SK-N-SH (cell line): ENCODE results near the gene PLEKHG2. TPM values are rescaled to one million over a fixed set of nuclear protein-coding genes. Genes with fewer than 3 reads are reported as not detected.

Experiments used
- CTCF ChIA-PET: fragments of 300-600, 350-600 bp; formaldehyde crosslinking; extraction: SDS; loops from one replicate; lab custom pipeline; 2021; lab: Yijun Ruan, JAX
- POLR2A ChIA-PET: fragments of 350-600 bp; sonication (Branson Sonifier 250); formaldehyde crosslinking; extraction: SDS; loops from one replicate; lab custom pipeline; 2020; ENCODE audit warnings: antibody characterized with exemption, inconsistent platforms; lab: Yijun Ruan, JAX
- DNase-seq: peaks from one replicate; pipeline ENCODE4 v3.0.0; 2012
- H2AFZ ChIP-seq: fragments of 200-600 bp; sonication (generic); 2 replicates; pipeline ENCODE4 v1.8.1; 2016; ENCODE audit warnings: antibody characterized with exemption, mild to moderate bottlenecking, low read depth
- H3F3A ChIP-seq: fragments of 200-600 bp; sonication (generic); replicated peaks from 2 replicates; pipeline ENCODE3; 2016; ENCODE audit warnings: antibody characterized with exemption, mild to moderate bottlenecking; ENCODE audit not compliant: insufficient read depth
- H3K27ac ChIP-seq, 2 experiments: fragments of 200-500 bp in 1 of 2; fragments of 200-600 bp in 1 of 2; sonication (Bioruptor generic) in 1 of 2; sonication (generic), shearing (Covaris generic) in 1 of 2; 2 replicates each; pipeline versions ENCODE4 v1.5.1 to v1.6.1; 2014 to 2016; ENCODE audit warnings: low read depth in 2 of 2, inconsistent platforms in 1 of 2, low read length in 1 of 2, mild to moderate bottlenecking in 1 of 2, mixed read lengths in 1 of 2
- H3K27me3 ChIP-seq: fragments of 200-600 bp; sonication (generic), shearing (Covaris generic); 2 replicates; pipeline ENCODE4 v1.6.1; 2016; ENCODE audit warnings: mixed run types; ENCODE audit not compliant: insufficient read depth
- H3K36me3 ChIP-seq, 2 experiments: fragments of 200-500 bp in 1 of 2; fragments of 200-600 bp in 1 of 2; sonication (Bioruptor generic) in 1 of 2; sonication (generic) in 1 of 2; replicated peaks in 1 of 2; 2 replicates each; pipeline versions ENCODE3 to v1.5.1; 2014 to 2016; ENCODE audit warnings: low read length in 1 of 2, mild to moderate bottlenecking in 1 of 2; ENCODE audit not compliant: insufficient read depth in 2 of 2, control insufficient read depth in 1 of 2
- H3K4me1 ChIP-seq, 2 experiments: fragments of 200-500 bp in 1 of 2; fragments of 200-600 bp in 1 of 2; sonication (Bioruptor generic) in 1 of 2; sonication (generic), shearing (Covaris generic) in 1 of 2; 2 replicates each; pipeline versions ENCODE4 v1.5.1 to v1.6.1; 2014 to 2016; ENCODE audit warnings: low read depth in 1 of 2, low read length in 1 of 2, mixed run types in 1 of 2; ENCODE audit not compliant: insufficient read depth in 2 of 2, control insufficient read depth in 1 of 2
- H3K4me2 ChIP-seq: fragments of 200-600 bp; sonication (generic), shearing (Covaris generic); 2 replicates; pipeline ENCODE4 v1.6.1; 2017; ENCODE audit warnings: mixed run types
- H3K4me3 ChIP-seq, 2 experiments: fragments of 200-500 bp in 1 of 2; fragments of 200-600 bp in 1 of 2; sonication (Bioruptor generic) in 1 of 2; sonication (generic), shearing (Covaris generic) in 1 of 2; 2 replicates each; pipeline versions ENCODE4 v1.5.1 to v1.8.1; 2014 to 2016; ENCODE audit warnings: low read depth in 2 of 2, inconsistent platforms in 1 of 2, low read length in 1 of 2, mild to moderate bottlenecking in 1 of 2, mixed read lengths in 1 of 2, moderate library complexity in 1 of 2
- H3K79me2 ChIP-seq: fragments of 200-600 bp; sonication (generic); 2 replicates; pipeline ENCODE4 v1.8.1; 2017; ENCODE audit warnings: mild to moderate bottlenecking; ENCODE audit not compliant: insufficient read depth
- H3K9ac ChIP-seq: fragments of 200-600 bp; sonication (generic); 2 replicates; pipeline ENCODE4 v1.6.1; 2017; ENCODE audit warnings: mixed run types
- H3K9me2 ChIP-seq: fragments of 200-600 bp; sonication (generic); 2 replicates; pipeline ENCODE4 v1.6.1; 2017; ENCODE audit warnings: mixed run types
- H3K9me3 ChIP-seq: fragments of 200-600 bp; sonication (generic); 2 replicates; pipeline ENCODE4 v1.6.1; 2017; ENCODE audit warnings: mixed run types, mild to moderate bottlenecking, moderate library complexity
- H4K20me1 ChIP-seq: fragments of 200-600 bp; sonication (generic); 2 replicates; pipeline ENCODE4 v1.6.1; 2017; ENCODE audit warnings: mild to moderate bottlenecking, mixed run types; ENCODE audit not compliant: insufficient read depth
- CHD2 ChIP-seq: fragments of 150-350 bp; IDR thresholded peaks from 2 replicates; pipeline ENCODE4 v1.6.1; 2018; ENCODE audit warnings: low read length; ENCODE audit not compliant: partially characterized antibody
- EZH2phosphoT487 ChIP-seq: fragments of 200-600 bp; sonication (generic); IDR thresholded peaks from 2 replicates; pipeline ENCODE4 v1.6.1; 2017; ENCODE audit warnings: low read depth, mixed run types, mild to moderate bottlenecking, antibody characterized with exemption, moderate library complexity, borderline replicate concordance
- FOSL2 ChIP-seq: IDR thresholded peaks from 2 replicates; pipeline ENCODE4 v1.4.0; 2012; ENCODE audit warnings: low read depth, mild to moderate bottlenecking, moderate library complexity, borderline replicate concordance
- FOXJ3 ChIP-seq: sonication (generic); formaldehyde crosslinking; IDR thresholded peaks from 2 replicates; pipeline ENCODE4 v1.5.1; 2020; ENCODE audit warnings: mild to moderate bottlenecking, missing genetic modification reagents
- GABPA ChIP-seq: IDR thresholded peaks from 2 replicates; pipeline ENCODE4 v1.4.0; 2012; ENCODE audit warnings: low read depth, mild to moderate bottlenecking
- GATA2 ChIP-seq: sonication (generic); formaldehyde crosslinking; IDR thresholded peaks from 2 replicates; pipeline ENCODE4 v1.5.0; 2020; ENCODE audit warnings: mild to moderate bottlenecking, missing genetic modification reagents
- JUND ChIP-seq: IDR thresholded peaks from 2 replicates; pipeline ENCODE4 v1.4.0; 2012
- MEF2A ChIP-seq: IDR thresholded peaks from 2 replicates; pipeline ENCODE4 v1.4.0; 2012; ENCODE audit warnings: low read depth, borderline replicate concordance
- NFIC ChIP-seq: IDR thresholded peaks from 2 replicates; pipeline ENCODE4 v1.4.0; 2012; ENCODE audit warnings: borderline replicate concordance
- POLR2AphosphoS5 ChIP-seq: IDR thresholded peaks from 2 replicates; pipeline ENCODE4 v1.6.1; 2012; ENCODE audit warnings: low read depth, low read length
- RAD21 ChIP-seq: IDR thresholded peaks from 2 replicates; pipeline ENCODE4 v1.6.1; 2012; ENCODE audit warnings: mild to moderate bottlenecking, low read length
- RFX5 ChIP-seq: IDR thresholded peaks from 2 replicates; pipeline ENCODE4 v1.6.1; 2012; ENCODE audit warnings: mild to moderate bottlenecking, improper control_type of control experiment, low read length
- RXRA ChIP-seq: IDR thresholded peaks from 2 replicates; pipeline ENCODE4 v1.4.0; 2012; ENCODE audit warnings: low read depth, mild to moderate bottlenecking, borderline replicate concordance
- SMC3 ChIP-seq: IDR thresholded peaks from 2 replicates; pipeline ENCODE4 v1.6.1; 2012; ENCODE audit warnings: low read depth, low read length, improper control_type of control experiment
- TEAD4 ChIP-seq: IDR thresholded peaks from 2 replicates; pipeline ENCODE4 v1.4.0; 2012; ENCODE audit warnings: mild to moderate bottlenecking, borderline replicate concordance; ENCODE audit not compliant: insufficient read depth
- YY1 ChIP-seq: IDR thresholded peaks from 2 replicates; pipeline ENCODE4 v1.4.0; 2012; ENCODE audit warnings: low read depth, mild to moderate bottlenecking
- WGBS: methylation state at CpG from one replicate; pipeline ENCODE4 v1.1.6; 2017; ENCODE audit warnings: low lambda C conversion rate; 5-methylcytosine and 5-hydroxymethylcytosine counted together
- polyA plus RNA-seq, 3 experiments: library from polyadenylated mRNA; depleted of rRNA; stranded (reverse); fragments of >200 nt; gene quantifications; 2 replicates each; pipeline ENCODE4 v1.2.3, GENCODE V29; 2012
- TF ChIP-seq, protein P1 (sequence below): IDR thresholded peaks from 2 replicates; pipeline ENCODE4 v1.4.0; 2012; ENCODE audit warnings: low read depth, borderline replicate concordance
- TF ChIP-seq, protein P2 (sequence below): IDR thresholded peaks from 2 replicates; pipeline ENCODE4; 2012
- TF ChIP-seq, protein P3 (sequence below): IDR thresholded peaks from 2 replicates; pipeline ENCODE4 v1.6.1; 2012; ENCODE audit warnings: mild to moderate bottlenecking, low read depth, low read length, moderate library complexity
- TF ChIP-seq, protein P4 (sequence below): fragments of 150-350 bp; IDR thresholded peaks from 2 replicates; pipeline ENCODE4 v1.6.1; 2016; ENCODE audit warnings: mild to moderate bottlenecking, low read depth, low read length

Gene PLEKHG2
- polyA plus RNA-seq, 1 of the 3 experiments (the other 2 are of a cell fraction) = 13.6 TPM

DNA sequence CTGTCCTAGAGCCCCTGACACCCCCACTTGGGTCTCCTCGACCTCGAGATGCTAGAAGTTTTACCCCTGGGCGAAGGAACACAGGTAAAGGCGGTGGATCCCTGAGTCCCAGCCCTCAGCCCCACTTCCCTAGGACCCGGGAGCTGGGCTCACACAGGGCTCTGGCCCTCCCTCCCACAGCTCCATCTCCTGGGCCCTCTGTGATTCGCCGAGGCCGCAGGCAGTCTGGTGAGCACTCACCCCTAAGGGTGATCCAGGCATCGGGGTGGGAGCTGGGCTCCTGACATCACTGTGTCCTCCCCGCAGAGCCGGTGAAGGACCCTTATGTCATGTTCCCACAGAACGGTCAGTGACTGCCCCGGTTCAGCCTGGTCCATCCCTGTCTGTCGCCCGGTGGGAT is 8.3 kb downstream of the PLEKHG2 start:
- no peak overlapping the region for H3K4me3 ChIP-seq
- POLR2A ChIA-PET = interaction anchor here (3.0 kb wide), 1 partner anchor 15 kb away, joined by 10 read pairs; the partner anchor contains the start of gene RPS16

More for the DNA sequence above, 8.3 kb downstream of the PLEKHG2 start:
- no peaks in the 10 kb centered on the region; a peak in 1 of 4 replicates for H3K4me1 ChIP-seq
- H3F3A ChIP-seq = peaks cover 12% of the 10 kb centered on the region
- WGBS = 92% methylated on average over 13 of the region's 15 CpGs
- H3K27me3 ChIP-seq = no peaks in the 10 kb centered on the region
- no peak for DNase-seq
- H4K20me1 ChIP-seq = no peaks in the 10 kb centered on the region; the same call in 1 of the 2 replicates
- no peaks in the 10 kb centered on the region for H3K9me2 ChIP-seq
- CTCF ChIA-PET = interaction anchor here (0.7 kb wide), 1 partner anchor 9 kb away, joined by 3 read pairs; no protein-coding TSS in a partner anchor
- H3K9me3 ChIP-seq = no peaks in the 10 kb centered on the region
- H3K36me3 ChIP-seq = peaks cover 18 to 30% of the 10 kb centered on the region in 2 experiments
- no peak overlapping the region for H3K4me2 ChIP-seq
- H2AFZ ChIP-seq = no peak overlapping the region
- TF ChIP-seq, protein P1, sequence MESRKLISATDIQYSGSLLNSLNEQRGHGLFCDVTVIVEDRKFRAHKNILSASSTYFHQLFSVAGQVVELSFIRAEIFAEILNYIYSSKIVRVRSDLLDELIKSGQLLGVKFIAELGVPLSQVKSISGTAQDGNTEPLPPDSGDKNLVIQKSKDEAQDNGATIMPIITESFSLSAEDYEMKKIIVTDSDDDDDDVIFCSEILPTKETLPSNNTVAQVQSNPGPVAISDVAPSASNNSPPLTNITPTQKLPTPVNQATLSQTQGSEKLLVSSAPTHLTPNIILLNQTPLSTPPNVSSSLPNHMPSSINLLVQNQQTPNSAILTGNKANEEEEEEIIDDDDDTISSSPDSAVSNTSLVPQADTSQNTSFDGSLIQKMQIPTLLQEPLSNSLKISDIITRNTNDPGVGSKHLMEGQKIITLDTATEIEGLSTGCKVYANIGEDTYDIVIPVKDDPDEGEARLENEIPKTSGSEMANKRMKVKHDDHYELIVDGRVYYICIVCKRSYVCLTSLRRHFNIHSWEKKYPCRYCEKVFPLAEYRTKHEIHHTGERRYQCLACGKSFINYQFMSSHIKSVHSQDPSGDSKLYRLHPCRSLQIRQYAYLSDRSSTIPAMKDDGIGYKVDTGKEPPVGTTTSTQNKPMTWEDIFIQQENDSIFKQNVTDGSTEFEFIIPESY = no peak
- TF ChIP-seq SMC3 = no peak
- TF ChIP-seq FOXJ3 (CRISPR knock-in tag) = no peak
- no peak for TF ChIP-seq RFX5
- no peak for TF ChIP-seq FOSL2
- TF ChIP-seq RAD21 = no peak
- no peak for TF ChIP-seq JUND
- no peak for TF ChIP-seq RXRA
- TF ChIP-seq CHD2 = no peak
- TF ChIP-seq MEF2A = no peak
- no peak for TF ChIP-seq EZH2phosphoT487
- TF ChIP-seq NFIC = no peak
- no peak for TF ChIP-seq GABPA
- TF ChIP-seq TEAD4 = no peak
- no peak for TF ChIP-seq GATA2 (CRISPR knock-in tag)
- TF ChIP-seq, protein P2, sequence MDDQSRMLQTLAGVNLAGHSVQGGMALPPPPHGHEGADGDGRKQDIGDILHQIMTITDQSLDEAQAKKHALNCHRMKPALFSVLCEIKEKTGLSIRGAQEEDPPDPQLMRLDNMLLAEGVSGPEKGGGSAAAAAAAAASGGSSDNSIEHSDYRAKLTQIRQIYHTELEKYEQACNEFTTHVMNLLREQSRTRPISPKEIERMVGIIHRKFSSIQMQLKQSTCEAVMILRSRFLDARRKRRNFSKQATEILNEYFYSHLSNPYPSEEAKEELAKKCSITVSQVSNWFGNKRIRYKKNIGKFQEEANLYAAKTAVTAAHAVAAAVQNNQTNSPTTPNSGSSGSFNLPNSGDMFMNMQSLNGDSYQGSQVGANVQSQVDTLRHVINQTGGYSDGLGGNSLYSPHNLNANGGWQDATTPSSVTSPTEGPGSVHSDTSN = no peak
- TF ChIP-seq, protein P3, sequence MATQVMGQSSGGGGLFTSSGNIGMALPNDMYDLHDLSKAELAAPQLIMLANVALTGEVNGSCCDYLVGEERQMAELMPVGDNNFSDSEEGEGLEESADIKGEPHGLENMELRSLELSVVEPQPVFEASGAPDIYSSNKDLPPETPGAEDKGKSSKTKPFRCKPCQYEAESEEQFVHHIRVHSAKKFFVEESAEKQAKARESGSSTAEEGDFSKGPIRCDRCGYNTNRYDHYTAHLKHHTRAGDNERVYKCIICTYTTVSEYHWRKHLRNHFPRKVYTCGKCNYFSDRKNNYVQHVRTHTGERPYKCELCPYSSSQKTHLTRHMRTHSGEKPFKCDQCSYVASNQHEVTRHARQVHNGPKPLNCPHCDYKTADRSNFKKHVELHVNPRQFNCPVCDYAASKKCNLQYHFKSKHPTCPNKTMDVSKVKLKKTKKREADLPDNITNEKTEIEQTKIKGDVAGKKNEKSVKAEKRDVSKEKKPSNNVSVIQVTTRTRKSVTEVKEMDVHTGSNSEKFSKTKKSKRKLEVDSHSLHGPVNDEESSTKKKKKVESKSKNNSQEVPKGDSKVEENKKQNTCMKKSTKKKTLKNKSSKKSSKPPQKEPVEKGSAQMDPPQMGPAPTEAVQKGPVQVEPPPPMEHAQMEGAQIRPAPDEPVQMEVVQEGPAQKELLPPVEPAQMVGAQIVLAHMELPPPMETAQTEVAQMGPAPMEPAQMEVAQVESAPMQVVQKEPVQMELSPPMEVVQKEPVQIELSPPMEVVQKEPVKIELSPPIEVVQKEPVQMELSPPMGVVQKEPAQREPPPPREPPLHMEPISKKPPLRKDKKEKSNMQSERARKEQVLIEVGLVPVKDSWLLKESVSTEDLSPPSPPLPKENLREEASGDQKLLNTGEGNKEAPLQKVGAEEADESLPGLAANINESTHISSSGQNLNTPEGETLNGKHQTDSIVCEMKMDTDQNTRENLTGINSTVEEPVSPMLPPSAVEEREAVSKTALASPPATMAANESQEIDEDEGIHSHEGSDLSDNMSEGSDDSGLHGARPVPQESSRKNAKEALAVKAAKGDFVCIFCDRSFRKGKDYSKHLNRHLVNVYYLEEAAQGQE = no peak
- TF ChIP-seq, protein P4, sequence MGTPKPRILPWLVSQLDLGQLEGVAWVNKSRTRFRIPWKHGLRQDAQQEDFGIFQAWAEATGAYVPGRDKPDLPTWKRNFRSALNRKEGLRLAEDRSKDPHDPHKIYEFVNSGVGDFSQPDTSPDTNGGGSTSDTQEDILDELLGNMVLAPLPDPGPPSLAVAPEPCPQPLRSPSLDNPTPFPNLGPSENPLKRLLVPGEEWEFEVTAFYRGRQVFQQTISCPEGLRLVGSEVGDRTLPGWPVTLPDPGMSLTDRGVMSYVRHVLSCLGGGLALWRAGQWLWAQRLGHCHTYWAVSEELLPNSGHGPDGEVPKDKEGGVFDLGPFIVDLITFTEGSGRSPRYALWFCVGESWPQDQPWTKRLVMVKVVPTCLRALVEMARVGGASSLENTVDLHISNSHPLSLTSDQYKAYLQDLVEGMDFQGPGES = no peak
- no peak for TF ChIP-seq YY1
- TF ChIP-seq POLR2AphosphoS5 = no peak
- no peak overlapping the region for H3K27ac ChIP-seq
- H3K9ac ChIP-seq = no peak overlapping the region
- peaks cover 17% of the 10 kb centered on the region; the same call in 1 of the 2 replicates for H3K79me2 ChIP-seq
